Measurements from ENCODE around the gene ACSL1. TPM values are rescaled to one million over a fixed set of nuclear protein-coding genes. Genes with fewer than 3 reads are reported as not detected.
"Not testable (repeated sequence)": the region's sequence is repeated elsewhere in the genome, so short reads cannot be mapped to it uniquely, and the experiment has no call there.

Gene ACSL1
- total and polyA plus RNA-seq, 9 donors = 12.0 to 47.9 (median 19.8) TPM

GRCh38 chr4:184784628-184785257 is 41.0 kb downstream of the ACSL1 start:
- WGBS, 3 donors = 84 to 86% (median 86%) methylated on average over 8 of the region's 8 CpGs
- no peaks in the 10 kb centered on the region for H3K27me3 ChIP-seq

GRCh38 chr4:184782731-184783373 is 42.9 kb downstream of the ACSL1 start:
- WGBS, 3 donors = 75 to 78% (median 76%) methylated on average over 17 of the region's 17 CpGs
- intact Hi-C loops (cut with DNase I) = no loop called here
- H3K27me3 ChIP-seq = no peaks in the 10 kb centered on the region
- no peak for DNase-seq
- H3K4me1 ChIP-seq (ENCODE audit: insufficient read depth) = no peaks in the 10 kb centered on the region
- H3K4me3 ChIP-seq = no peak overlapping the region
- H3K36me3 ChIP-seq = no peaks in the 10 kb centered on the region
- no peak overlapping the region for H3K27ac ChIP-seq
- TF ChIP-seq POLR2A (IDR thresholded peaks at IDR 0.05) = no peak
- TF ChIP-seq CTCF (IDR thresholded peaks at IDR 0.05) = no peak
- no peak for TF ChIP-seq EP300 (IDR thresholded peaks at IDR 0.05)
- H3K9me3 ChIP-seq = no peaks in the 10 kb centered on the region

More at GRCh38 chr4:184784628-184785257, 41.0 kb downstream of the ACSL1 start:
- Histone ChIP-seq H3K4me1 (ENCODE audit: insufficient read depth) (no peaks in the 10 kb centered on the region), H3K9me3 (no peaks in the 10 kb centered on the region), H3K4me3 (no peak overlapping the region), H3K27ac (no peak overlapping the region), H3K36me3 (no peaks in the 10 kb centered on the region)
- TF ChIP-seq CTCF (IDR thresholded peaks at IDR 0.05) (no peak), POLR2A (IDR thresholded peaks at IDR 0.05) (no peak), EP300 (IDR thresholded peaks at IDR 0.05) (no peak)
- no peak for DNase-seq
- intact Hi-C loops (cut with DNase I) = no loop called here

- H3K4me1 ChIP-seq (ENCODE audit: insufficient read depth); H3K9me3 ChIP-seq; H3K27me3 ChIP-seq; intact Hi-C loops (cut with DNase I); H3K4me3 ChIP-seq; H3K36me3 ChIP-seq; H3K27ac ChIP-seq; DNase-seq: not testable (repeated sequence)
- WGBS, 3 donors = 89 to 93% (median 91%) methylated on average over 4 of the region's 4 CpGs
These were observed 46.6 kb downstream of the ACSL1 start for GRCh38 chr4:184779160-184779559.

- H3K9me3 ChIP-seq = no peaks in the 10 kb centered on the region
- H3K4me1 ChIP-seq (ENCODE audit: insufficient read depth) = no peaks in the 10 kb centered on the region
- H3K27ac ChIP-seq = no peak overlapping the region
- no peak overlapping the region for H3K4me3 ChIP-seq
- intact Hi-C loops (cut with DNase I) = no loop called here
- H3K36me3 ChIP-seq = no peaks in the 10 kb centered on the region
- no peak for DNase-seq
- no peaks in the 10 kb centered on the region for H3K27me3 ChIP-seq
- TF ChIP-seq EP300 (IDR thresholded peaks at IDR 0.05) = no peak
- TF ChIP-seq CTCF (IDR thresholded peaks at IDR 0.05) = no peak
- no peak for TF ChIP-seq POLR2A (IDR thresholded peaks at IDR 0.05)
- WGBS, 3 donors = 83 to 85% (median 83%) methylated on average over 8 of the region's 8 CpGs
These were observed 47.4 kb downstream of the ACSL1 start for GRCh38 chr4:184778325-184778724.

- H3K4me3 ChIP-seq = no peak overlapping the region
- H3K27ac ChIP-seq = no peak overlapping the region
- no peaks in the 10 kb centered on the region for H3K27me3 ChIP-seq
- DNase-seq = no peak
- H3K36me3 ChIP-seq = no peaks in the 10 kb centered on the region
- no peaks in the 10 kb centered on the region for H3K9me3 ChIP-seq
- H3K4me1 ChIP-seq (ENCODE audit: insufficient read depth) = no peaks in the 10 kb centered on the region
- 93 to 97% (median 95%) methylated on average over 5 of the region's 5 CpGs for WGBS, 3 donors
- TF ChIP-seq EP300 (IDR thresholded peaks at IDR 0.05) (no peak), CTCF (IDR thresholded peaks at IDR 0.05) (no peak), POLR2A (IDR thresholded peaks at IDR 0.05) (no peak)
- intact Hi-C loops (cut with DNase I) = no loop called here
These were observed 48.9 kb downstream of the ACSL1 start for GRCh38 chr4:184776821-184777220.

All from ovary (tissue), 9 donors.